Stomach (tissue), 4 donors: ENCODE measurements around the gene LRP6.

Experiments used
- CTCF ChIP-seq, 7 experiments: fragments of 450-650 bp in 4 of 7; fragments of 200-600 bp in 3 of 7; sonication (generic) in 3 of 7; IDR thresholded peaks; one replicate each; pipeline ENCODE4 v1.5.1; 2016 to 2019; ENCODE audit warnings: antibody characterized with exemption in 7 of 7, control low read depth in 2 of 7, mild to moderate bottlenecking in 1 of 7
- POLR2AphosphoS5 ChIP-seq, 3 donors: sonication (generic); formaldehyde crosslinking; IDR thresholded peaks; one replicate each; pipeline ENCODE4 v1.6.1; 2016; ENCODE audit warnings: antibody characterized with exemption in 3 of 3

GRCh38 chr12:12128670-12129069 is 138.2 kb downstream of the LRP6 start:
- TF ChIP-seq CTCF (IDR thresholded peaks at IDR 0.05), result no peak
- no peak for TF ChIP-seq POLR2AphosphoS5 (IDR thresholded peaks at IDR 0.05)
